PC-3 (cell line): Measurements from ENCODE around the gene GNL2. TPM values are rescaled to one million over a fixed set of nuclear protein-coding genes. Genes with fewer than 3 reads are reported as not detected.

Experiments
- ATAC-seq: fragments of 200-7000 bp; cut with Tn5 transposase; 2 replicates; pipeline ENCODE4 v1.9.1; 2020; ENCODE audit warnings: mild to moderate bottlenecking, moderate library complexity
- BruUV-seq: library from RNA; stranded (reverse); fragments of 400-500 nt; replicated peaks from 2 replicates; lab custom pipeline; 2021; lab: Mats Ljungman, UMichigan
- CTCF ChIA-PET: fragments of 300-600 bp; sonication (Branson Sonifier 250); formaldehyde crosslinking; loops from one replicate; lab custom pipeline; 2022; ENCODE audit warnings: antibody characterized with exemption; lab: Charles Lee
- POLR2A ChIA-PET: fragments of 300-600 bp; sonication (Branson Sonifier 250); formaldehyde crosslinking; loops from one replicate; lab custom pipeline; 2022; ENCODE audit warnings: antibody characterized with exemption; ENCODE audit not compliant: unreplicated experiment; lab: Charles Lee
- DNase-seq: peaks from one replicate; pipeline ENCODE4 v3.0.0-alpha.2; 2015
- H2AFZ ChIP-seq: fragments of 300-600 bp; sonication (generic); 2 replicates; pipeline ENCODE4 v1.6.0; 2016; ENCODE audit warnings: antibody characterized with exemption, low read length
- H3F3A ChIP-seq: fragments of 300-600 bp; sonication (generic); one replicate; pipeline ENCODE4 v1.6.0; 2017; ENCODE audit warnings: antibody characterized with exemption, low read length, control low read depth, mild to moderate bottlenecking; ENCODE audit not compliant: unreplicated experiment
- H3K27ac ChIP-seq: fragments of 300-600 bp; sonication (generic); 2 replicates; pipeline ENCODE4 v1.5.1; 2016; ENCODE audit warnings: mild to moderate bottlenecking, low read length
- H3K27me3 ChIP-seq: fragments of 300-600 bp; sonication (generic); 2 replicates; pipeline ENCODE4 v1.6.1; 2016; ENCODE audit warnings: low read length, mixed read lengths
- H3K36me3 ChIP-seq: fragments of 300-600 bp; sonication (generic); 2 replicates; pipeline ENCODE4 v1.6.1; 2016; ENCODE audit warnings: low read depth, mixed run types, low read length, mixed read lengths
- H3K4me1 ChIP-seq: fragments of 300-600 bp; sonication (generic); 2 replicates; pipeline ENCODE4 v1.5.1; 2016; ENCODE audit warnings: low read length; ENCODE audit not compliant: insufficient read depth
- H3K4me2 ChIP-seq: fragments of 300-600 bp; sonication (generic); 2 replicates; pipeline ENCODE4 v1.6.0; 2016; ENCODE audit warnings: low read length
- H3K4me3 ChIP-seq: fragments of 300-600 bp; sonication (generic); 2 replicates; pipeline ENCODE4 v1.5.1; 2016; ENCODE audit warnings: mild to moderate bottlenecking, low read length, mixed read lengths
- H3K79me2 ChIP-seq: fragments of 300-600 bp; sonication (generic); 2 replicates; pipeline ENCODE4 v1.6.1; 2017; ENCODE audit warnings: low read length, mixed read lengths
- H3K9ac ChIP-seq: fragments of 300-600 bp; sonication (generic); 2 replicates; pipeline ENCODE4 v1.6.0; 2016; ENCODE audit warnings: mild to moderate bottlenecking, low read length
- H3K9me2 ChIP-seq: fragments of 300-600 bp; sonication (generic); replicated peaks from 2 replicates; pipeline ENCODE4 v1.6.1; 2016; ENCODE audit warnings: mixed run types, low read length, mixed read lengths
- H3K9me3 ChIP-seq: fragments of 300-600 bp; sonication (generic); 2 replicates; pipeline ENCODE4 v1.6.1; 2016; ENCODE audit warnings: low read length, mixed read lengths
- H4K20me1 ChIP-seq: fragments of 300-600 bp; sonication (generic); 2 replicates; pipeline ENCODE4 v1.6.1; 2016; ENCODE audit warnings: low read length, mixed read lengths
- CTCF ChIP-seq: fragments of 300-600 bp; sonication (generic); conservative IDR thresholded peaks from 2 replicates; pipeline ENCODE4 v1.5.1; 2017; ENCODE audit warnings: antibody characterized with exemption, low read depth, mild to moderate bottlenecking, low read length
- EZH2 ChIP-seq: fragments of 300-600 bp; sonication (generic); IDR thresholded peaks from one replicate; pipeline ENCODE4 v1.6.1; 2017; ENCODE audit warnings: antibody characterized with exemption, mild to moderate bottlenecking, low read length; ENCODE audit not compliant: unreplicated experiment
- EZH2phosphoT487 ChIP-seq: fragments of 300-600 bp; sonication (generic); IDR thresholded peaks from 2 replicates; pipeline ENCODE4 v1.6.1; 2018; ENCODE audit warnings: mild to moderate bottlenecking, antibody characterized with exemption, low read length, borderline replicate concordance
- intact Hi-C: fragments of 100-400 bp; cut with micrococcal nuclease; formaldehyde crosslinking; loops from 2 replicates; pipeline ENCODE4 v1.9.0; 2023
- total RNA-seq: library from RNA; depleted of rRNA; stranded (reverse); fragments of >200 nt; gene quantifications from 2 replicates; pipeline ENCODE4 v1.2.3, GENCODE V29; 2014

Gene GNL2
- total RNA-seq, 1 experiment from 2014 or later = 93.4 TPM

- Histone ChIP-seq H3K9ac (no peak overlapping the region), H3K27ac (no peak overlapping the region), H3K4me3 (no peak overlapping the region), H3F3A (no peaks in the 10 kb centered on the region), H3K4me2 (no peak overlapping the region), H2AFZ (no peak overlapping the region), H3K27me3 (peaks cover 36% of the 10 kb centered on the region), H4K20me1 (no peaks in the 10 kb centered on the region), H3K9me3 (no peaks in the 10 kb centered on the region), H3K79me2 (no peaks in the 10 kb centered on the region), H3K4me1 (no peaks in the 10 kb centered on the region), H3K9me2 (no peaks in the 10 kb centered on the region), H3K36me3 (no peaks in the 10 kb centered on the region)
- DNase-seq (no peak), ATAC-seq (no peak; the same call in 1 of the 2 replicates)
- BruUV-seq = no TSS peak
- POLR2A ChIA-PET = no interaction called here
- intact Hi-C loops = no loop called here
- no peak for TF ChIP-seq CTCF
- TF ChIP-seq EZH2phosphoT487 = no peak
- TF ChIP-seq EZH2 = no peak
- CTCF ChIA-PET = no interaction called here
Measured at GRCh38 chr1:37605806-37606474, 10.2 kb upstream of the GNL2 start.

GRCh38 chr1:37605061-37605650, 9.4 kb upstream of the GNL2 start:
- Histone ChIP-seq H3K36me3 (no peaks in the 10 kb centered on the region), H3K4me1 (no peaks in the 10 kb centered on the region), H3K9me3 (no peaks in the 10 kb centered on the region), H3F3A (no peaks in the 10 kb centered on the region), H3K4me2 (no peak overlapping the region), H2AFZ (no peak overlapping the region), H3K27ac (no peak overlapping the region), H3K79me2 (no peaks in the 10 kb centered on the region), H3K4me3 (no peak overlapping the region), H3K9me2 (no peaks in the 10 kb centered on the region), H3K27me3 (peaks cover 32% of the 10 kb centered on the region), H3K9ac (no peak overlapping the region), H4K20me1 (no peaks in the 10 kb centered on the region)
- ATAC-seq (no peak), DNase-seq (no peak)
- TF ChIP-seq EZH2 (no peak), CTCF (no peak), EZH2phosphoT487 (no peak)
- no TSS peak for BruUV-seq
- intact Hi-C loops = no loop called here
- ChIA-PET CTCF (no interaction called here), POLR2A (no interaction called here)
